H1 (cell line): ENCODE measurements around the gene ROR1. TPM values are rescaled to one million over a fixed set of nuclear protein-coding genes. Genes with fewer than 3 reads are reported as not detected.

Source experiments
- RBBP5 ChIP-seq: IDR thresholded peaks from 2 replicates; pipeline ENCODE4 v1.7.1; 2012; ENCODE audit warnings: low read depth, mild to moderate bottlenecking, inconsistent platforms, low read length, moderate library complexity, borderline replicate concordance
- RNF2 ChIP-seq: fragments of 200-900, 300-1000 bp; sonication (generic); IDR thresholded peaks from 2 replicates; pipeline ENCODE4 v1.7.1; 2016; ENCODE audit warnings: borderline replicate concordance, low read depth, mild to moderate bottlenecking, antibody characterized with exemption, low read length; ENCODE audit not compliant: poor library complexity, severe bottlenecking; ENCODE audit errors: missing control alignments
- YY1 ChIP-seq: IDR thresholded peaks from 2 replicates; pipeline ENCODE4 v1.6.1; 2011; ENCODE audit warnings: low read depth, mild to moderate bottlenecking, low read length
- ZNF274 ChIP-seq: IDR thresholded peaks from 2 replicates; pipeline ENCODE4 v1.7.0; 2012; ENCODE audit warnings: low read length, borderline replicate concordance; ENCODE audit errors: extremely low read depth
- polyA plus RNA-seq, 7 experiments: library from polyadenylated mRNA; depleted of rRNA in 3 of 7; stranded (reverse) in 5 of 7; unstranded in 2 of 7; fragments of >200 nt in 5 of 7; fragments of 200-250 nt in 2 of 7; gene quantifications; 1 replicate in 5 of 7; 2 replicates in 1 of 7; 4 replicates in 1 of 7; pipeline versions ENCODE4 v1.2.1 to v1.2.3, GENCODE V29; 2011 to 2013; ENCODE audit warnings: missing spikeins in 2 of 7, mixed read lengths in 2 of 7
- total RNA-seq: library from RNA; stranded (reverse); fragmentation: NEBNext Ultra II Directional; extraction: Animal tissue kit (Norgen Biotek cat#: 25700); gene quantifications from 2 replicates; pipeline ENCODE4 v1.2.1, GENCODE V29; 2021

Gene ROR1
- total and polyA plus RNA-seq, 2 of the 8 experiments (the other 6 are each of a cell fraction or from before 2014, with no cell fraction given) = 33.6 to 73.6 TPM

GRCh38 chr1:63871463-63871862 is 97.6 kb downstream of the ROR1 start (continued):
- TF ChIP-seq RNF2 (no peak), ZNF274 (no peak), RBBP5 (no peak), YY1 (no peak)
